AG09309 (cell line): Measurements from ENCODE around the gene LRMDA.
A peak's percentile ranks its signal among the peaks of the same experiment; 100 is the strongest.

Experiments
- DNase-seq: peaks from one replicate; pipeline ENCODE4 v3.0.0-alpha.2; 2010; ENCODE audit warnings: low read depth
- H3K4me3 ChIP-seq: 2 replicates; pipeline ENCODE4 v1.5.1; 2011; ENCODE audit warnings: mild to moderate bottlenecking, low read depth, low read length, moderate library complexity; ENCODE audit not compliant: control insufficient read depth
- TF ChIP-seq, protein P1 (sequence below): IDR thresholded peaks from 2 replicates; pipeline ENCODE4 v1.5.1; 2011; ENCODE audit warnings: mild to moderate bottlenecking, low read depth, low read length, inconsistent platforms; ENCODE audit not compliant: insufficient read depth, control insufficient read depth; ENCODE audit errors: missing control alignments

LRMDA gene

DNA sequence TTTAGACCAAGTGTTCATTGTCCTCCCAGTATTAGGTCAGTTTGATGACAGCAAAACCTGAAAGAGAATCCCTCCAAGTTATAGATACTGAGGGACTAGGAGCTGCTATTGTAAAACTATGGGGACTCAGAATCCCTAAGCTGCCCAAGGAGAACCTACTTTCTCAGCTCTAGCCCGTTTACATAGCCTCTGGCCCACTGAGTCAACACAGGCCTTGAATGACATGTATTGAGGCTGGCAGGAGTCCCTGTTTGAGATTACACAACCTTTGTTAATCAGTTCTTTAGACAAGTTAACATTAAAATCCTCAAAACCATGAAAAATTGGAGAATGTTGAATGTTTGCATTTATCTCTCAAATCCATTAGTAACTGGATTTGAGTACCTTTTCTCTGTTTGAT, 1127.2 kb downstream of the LRMDA start:
- DNase-seq, result peak; percentile 85
- TF ChIP-seq, protein P1, sequence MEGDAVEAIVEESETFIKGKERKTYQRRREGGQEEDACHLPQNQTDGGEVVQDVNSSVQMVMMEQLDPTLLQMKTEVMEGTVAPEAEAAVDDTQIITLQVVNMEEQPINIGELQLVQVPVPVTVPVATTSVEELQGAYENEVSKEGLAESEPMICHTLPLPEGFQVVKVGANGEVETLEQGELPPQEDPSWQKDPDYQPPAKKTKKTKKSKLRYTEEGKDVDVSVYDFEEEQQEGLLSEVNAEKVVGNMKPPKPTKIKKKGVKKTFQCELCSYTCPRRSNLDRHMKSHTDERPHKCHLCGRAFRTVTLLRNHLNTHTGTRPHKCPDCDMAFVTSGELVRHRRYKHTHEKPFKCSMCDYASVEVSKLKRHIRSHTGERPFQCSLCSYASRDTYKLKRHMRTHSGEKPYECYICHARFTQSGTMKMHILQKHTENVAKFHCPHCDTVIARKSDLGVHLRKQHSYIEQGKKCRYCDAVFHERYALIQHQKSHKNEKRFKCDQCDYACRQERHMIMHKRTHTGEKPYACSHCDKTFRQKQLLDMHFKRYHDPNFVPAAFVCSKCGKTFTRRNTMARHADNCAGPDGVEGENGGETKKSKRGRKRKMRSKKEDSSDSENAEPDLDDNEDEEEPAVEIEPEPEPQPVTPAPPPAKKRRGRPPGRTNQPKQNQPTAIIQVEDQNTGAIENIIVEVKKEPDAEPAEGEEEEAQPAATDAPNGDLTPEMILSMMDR, result no peak

DNA sequence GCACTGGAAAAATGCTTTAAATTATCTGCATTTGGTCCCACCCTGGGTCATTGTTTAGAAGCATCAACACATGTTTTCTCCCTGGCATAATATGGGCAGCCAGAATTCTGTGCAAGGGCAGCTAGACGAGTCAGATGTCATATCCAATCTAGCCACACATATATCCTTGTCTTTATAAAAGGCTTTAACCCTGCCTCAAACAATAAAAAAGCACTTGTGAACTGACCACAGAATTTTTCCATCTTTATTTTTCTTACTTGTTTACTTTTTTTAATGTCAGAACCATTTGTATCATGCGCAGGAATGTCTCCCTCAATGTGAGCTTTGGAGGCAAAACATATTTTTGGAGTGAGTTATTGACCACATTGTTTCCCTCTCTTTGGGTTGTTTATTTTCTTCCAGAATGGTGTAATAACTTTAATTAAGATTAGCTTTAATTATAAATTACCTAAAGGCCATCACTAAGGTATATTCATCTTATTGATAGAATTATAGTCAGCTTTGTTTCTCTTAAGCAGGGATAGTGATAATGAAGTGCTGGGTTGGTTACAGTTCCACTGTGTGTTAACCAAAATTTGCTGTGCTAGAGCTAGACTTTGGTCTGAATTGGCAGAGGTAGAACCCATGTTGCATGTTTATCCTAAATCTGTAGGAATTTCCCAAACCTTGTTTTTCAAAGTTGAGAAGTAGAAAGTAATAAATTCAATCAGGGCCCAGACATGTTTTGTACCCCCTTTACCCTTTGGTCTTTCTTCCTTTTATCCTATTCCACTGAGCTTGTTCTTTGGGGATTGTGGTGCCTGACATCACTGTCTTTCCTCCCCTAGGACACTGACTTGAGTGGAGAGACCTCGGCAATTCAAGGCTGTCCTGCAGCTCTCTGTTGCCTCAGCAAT, 1127.8 kb downstream of the LRMDA start:
- H3K4me3 ChIP-seq, result no peak overlapping the region
- DNase-seq, result peak; percentile 79
- TF ChIP-seq, protein P1, result no peak

More for the DNA sequence above, 1127.2 kb downstream of the LRMDA start:
- H3K4me3 ChIP-seq, result no peak overlapping the region

DNA sequence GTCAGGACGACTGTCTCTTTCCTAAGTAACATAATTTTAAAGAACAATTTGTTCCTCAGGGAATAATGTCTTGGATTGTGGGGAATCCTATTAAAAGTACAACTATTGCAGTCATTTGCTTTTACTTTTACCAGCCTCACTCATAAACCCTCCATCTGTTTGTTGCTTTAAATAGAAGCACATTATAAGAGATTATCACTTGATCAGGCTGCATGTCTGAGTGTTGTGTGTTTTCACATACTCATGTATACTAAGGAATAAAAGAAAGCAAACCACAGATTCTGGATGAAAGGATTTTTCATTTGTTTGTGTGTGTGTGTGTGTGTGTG, 1128.4 kb downstream of the LRMDA start:
- H3K4me3 ChIP-seq, result no peak overlapping the region
- TF ChIP-seq, protein P1, result no peak
- no peak for DNase-seq

DNA sequence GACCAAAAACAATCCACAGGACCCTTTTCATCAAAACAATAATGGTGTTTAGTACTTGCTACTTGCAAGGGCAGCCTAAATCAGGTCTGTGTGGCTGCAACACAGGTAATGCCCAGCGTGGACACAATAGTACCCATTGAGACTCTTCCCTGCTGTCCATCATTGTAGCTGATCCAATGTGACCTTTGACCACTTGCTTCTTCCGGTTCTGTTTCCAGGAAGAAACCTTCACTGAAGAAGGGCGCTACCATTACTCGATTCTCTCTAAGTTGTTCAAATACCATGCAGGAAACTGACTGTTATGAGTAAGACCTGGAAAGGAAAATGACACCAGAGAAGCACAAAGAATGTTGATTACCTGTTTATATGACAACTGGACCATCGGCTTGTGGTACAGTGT, 1128.9 kb downstream of the LRMDA start:
- TF ChIP-seq, protein P1, result no peak
- no peak for DNase-seq
- H3K4me3 ChIP-seq, result no peak overlapping the region

DNA sequence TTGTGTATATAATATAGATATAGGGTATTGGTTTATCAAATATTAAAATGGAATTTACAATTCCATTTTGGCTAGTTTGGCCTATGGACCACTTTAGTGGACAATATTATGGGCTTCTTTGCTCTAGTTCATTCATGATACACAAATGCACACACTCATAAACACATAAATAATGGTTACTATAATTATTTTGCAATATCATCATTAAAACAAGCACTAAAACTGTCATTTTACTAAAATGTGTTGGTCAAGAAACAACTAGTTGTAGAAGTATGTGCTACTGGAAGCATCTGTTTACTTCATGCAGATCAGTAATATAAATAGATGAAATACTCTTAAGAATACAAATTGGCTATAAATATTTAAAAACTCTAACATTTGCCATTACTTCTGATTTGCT, 1131.9 kb downstream of the LRMDA start:
- DNase-seq, result no peak
- no peak overlapping the region for H3K4me3 ChIP-seq
- TF ChIP-seq, protein P1, result no peak

DNA sequence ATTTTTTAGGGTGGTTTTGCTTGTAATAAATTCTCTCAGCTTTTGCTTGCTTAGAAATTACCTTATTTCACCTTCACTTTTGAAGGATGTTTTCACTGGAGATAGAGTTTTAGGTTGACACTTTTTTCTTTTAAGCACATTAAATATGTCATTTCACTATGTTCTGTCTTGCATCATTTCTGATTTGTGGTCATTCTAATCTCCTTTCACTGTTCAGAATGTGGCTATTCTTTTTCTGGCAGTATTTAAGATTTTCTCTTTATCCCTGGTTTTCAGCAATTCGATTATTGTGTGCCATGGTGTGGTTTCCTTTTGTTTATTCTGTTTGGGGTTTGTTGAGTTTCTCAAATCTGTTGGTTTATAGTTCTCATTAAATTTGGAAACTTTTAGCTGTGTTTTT, 1140.6 kb downstream of the LRMDA start:
- no peak for DNase-seq
- H3K4me3 ChIP-seq, result no peak overlapping the region
- TF ChIP-seq, protein P1, result no peak
